ENCODE results near the gene MAGI1. TPM values are rescaled to one million over a fixed set of nuclear protein-coding genes. Genes with fewer than 3 reads are reported as not detected.

Gene MAGI1
- total and polyA plus RNA-seq, 4 donors: 9.9 to 88.1 (median 24.6) TPM

- Histone ChIP-seq H3K9me3 (ENCODE audit: control insufficient read depth in 4 of 4, insufficient read depth in 3 of 4, low read length in 3 of 4) (no peaks in the 10 kb centered on the region), H3K9ac (ENCODE audit: insufficient read depth in 1 of 2, low read length in 2 of 2) (no peak overlapping the region), H3K36me3 (ENCODE audit: control insufficient read depth in 4 of 4, insufficient read depth in 4 of 4, low read length in 4 of 4) (peaks cover 0 to 4% (median 0%) of the 10 kb centered on the region in 4 donors), H3K4me1 (ENCODE audit: control insufficient read depth in 5 of 5, insufficient read depth in 5 of 5, low read length in 5 of 5) (peaks cover 0 to 2% (median 0%) of the 10 kb centered on the region in 5 donors), H3K27ac (ENCODE audit: low read depth in 1 of 2, low read length in 1 of 2) (no peak overlapping the region), H3K4me3 (no peak overlapping the region), H3K27me3 (ENCODE audit: control insufficient read depth in 3 of 3, insufficient read depth in 3 of 3, low read length in 2 of 3) (no peaks in the 10 kb centered on the region)
- ATAC-seq (ENCODE audit: insufficient read depth, low FRiP score) (no peak), DNase-seq (no peak)
- no peak for TF ChIP-seq CTCF (IDR thresholded peaks at IDR 0.05; ENCODE audit: control extremely low read depth, extremely low read depth)
- WGBS, 2 donors: 84 to 88% methylated on average over 3 of the region's 3 CpGs
Observed at GRCh38 chr3:65425880-65426279, 612.8 kb downstream of the MAGI1 start.

- no peaks in the 10 kb centered on the region for H3K36me3 ChIP-seq (ENCODE audit: control insufficient read depth in 4 of 4, insufficient read depth in 4 of 4, low read length in 4 of 4)
- no peak overlapping the region for H3K9ac ChIP-seq (ENCODE audit: insufficient read depth in 1 of 2, low read length in 2 of 2)
- H3K4me3 ChIP-seq: no peak overlapping the region
- no peak for DNase-seq
- TF ChIP-seq CTCF (IDR thresholded peaks at IDR 0.05; ENCODE audit: control extremely low read depth, extremely low read depth): no peak
- 67 to 85% methylated on average over 3 of the region's 3 CpGs for WGBS, 2 donors
- no peak for ATAC-seq (ENCODE audit: insufficient read depth, low FRiP score)
- H3K4me1 ChIP-seq (ENCODE audit: control insufficient read depth in 5 of 5, insufficient read depth in 5 of 5, low read length in 5 of 5): peaks cover 0 to 2% (median 0%) of the 10 kb centered on the region in 5 donors
- H3K9me3 ChIP-seq (ENCODE audit: control insufficient read depth in 4 of 4, insufficient read depth in 3 of 4, low read length in 3 of 4): peaks cover 0 to 2% (median 0%) of the 10 kb centered on the region in 4 donors
- H3K27me3 ChIP-seq (ENCODE audit: control insufficient read depth in 3 of 3, insufficient read depth in 3 of 3, low read length in 2 of 3): no peaks in the 10 kb centered on the region
- H3K27ac ChIP-seq (ENCODE audit: low read depth in 1 of 2, low read length in 1 of 2): no peak overlapping the region
Observed at GRCh38 chr3:65422154-65422553, 616.6 kb downstream of the MAGI1 start.

GRCh38 chr3:65419233-65419632 lies 619.5 kb downstream of the MAGI1 start:
- H3K4me3 ChIP-seq: no peak overlapping the region
- peaks cover 0 to 2% (median 0%) of the 10 kb centered on the region in 4 donors for H3K9me3 ChIP-seq (ENCODE audit: control insufficient read depth in 4 of 4, insufficient read depth in 3 of 4, low read length in 3 of 4)
- H3K9ac ChIP-seq (ENCODE audit: insufficient read depth in 1 of 2, low read length in 2 of 2): no peak overlapping the region
- no peaks in the 10 kb centered on the region for H3K27me3 ChIP-seq (ENCODE audit: control insufficient read depth in 3 of 3, insufficient read depth in 3 of 3, low read length in 2 of 3)
- H3K4me1 ChIP-seq (ENCODE audit: control insufficient read depth in 5 of 5, insufficient read depth in 5 of 5, low read length in 5 of 5): peaks cover 0 to 7% (median 0%) of the 10 kb centered on the region in 5 donors
- H3K27ac ChIP-seq (ENCODE audit: low read depth in 1 of 2, low read length in 1 of 2): no peak overlapping the region
- DNase-seq (no peak), ATAC-seq (ENCODE audit: insufficient read depth, low FRiP score) (no peak)
- peaks cover 0 to 2% (median 0%) of the 10 kb centered on the region in 4 donors for H3K36me3 ChIP-seq (ENCODE audit: control insufficient read depth in 4 of 4, insufficient read depth in 4 of 4, low read length in 4 of 4)
- 91 to 94% methylated on average over 2 of the region's 2 CpGs for WGBS, 2 donors
- no peak for TF ChIP-seq CTCF (IDR thresholded peaks at IDR 0.05; ENCODE audit: control extremely low read depth, extremely low read depth)

- Histone ChIP-seq H3K27ac (ENCODE audit: low read depth in 1 of 2, low read length in 1 of 2) (no peak overlapping the region), H3K9ac (ENCODE audit: insufficient read depth in 1 of 2, low read length in 2 of 2) (peak overlapping the region in 1 of 2 donors; percentile 23), H3K4me3 (no peak overlapping the region), H3K4me1 (ENCODE audit: control insufficient read depth in 5 of 5, insufficient read depth in 5 of 5, low read length in 5 of 5) (peaks cover 6 to 41% (median 22%) of the 10 kb centered on the region in 5 donors), H3K9me3 (ENCODE audit: control insufficient read depth in 4 of 4, insufficient read depth in 3 of 4, low read length in 3 of 4) (no peaks in the 10 kb centered on the region), H3K36me3 (ENCODE audit: control insufficient read depth in 4 of 4, insufficient read depth in 4 of 4, low read length in 4 of 4) (peaks cover 0 to 2% (median 0%) of the 10 kb centered on the region in 4 donors), H3K27me3 (ENCODE audit: control insufficient read depth in 3 of 3, insufficient read depth in 3 of 3, low read length in 2 of 3) (no peaks in the 10 kb centered on the region)
- ATAC-seq (ENCODE audit: insufficient read depth, low FRiP score) (no peak), DNase-seq (peak in 2 of 3 donors; percentile 89 to 94)
- 79 to 84% methylated on average over 3 of the region's 3 CpGs for WGBS, 2 donors
- TF ChIP-seq CTCF (IDR thresholded peaks at IDR 0.05; ENCODE audit: control extremely low read depth, extremely low read depth): no peak
Observed at GRCh38 chr3:65413891-65414290, 624.8 kb downstream of the MAGI1 start.

Data from lung (tissue), 12 donors.